GM12874 (cell line): Measurements from ENCODE around the gene OR52E2.

ENCODE experiments used
- TF ChIP-seq, protein P1 (sequence below): IDR thresholded peaks from 2 replicates; pipeline ENCODE4 v1.5.1; 2011; ENCODE audit warnings: low read depth, mild to moderate bottlenecking, control low read depth, low read length, moderate library complexity; ENCODE audit not compliant: insufficient read depth

The OR52E2 gene

DNA sequence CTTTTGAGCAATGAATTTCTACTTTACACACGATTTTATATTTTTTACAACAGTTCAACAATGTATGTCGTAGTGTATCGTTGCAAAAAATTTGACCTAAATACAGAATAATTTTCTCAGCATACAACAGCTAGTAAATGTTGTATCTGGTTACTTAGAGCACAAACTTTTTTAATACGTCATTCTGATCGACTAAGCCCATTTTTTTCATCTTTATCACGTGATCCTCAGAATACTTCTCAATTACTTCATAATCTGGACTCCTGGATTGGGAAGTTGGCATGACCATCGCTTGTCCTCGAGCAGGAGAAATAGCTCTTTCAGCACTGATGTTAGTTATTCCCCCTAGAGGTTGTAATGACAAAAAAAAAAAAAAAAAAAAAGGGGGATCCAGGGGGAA, 48.2 kb downstream of the OR52E2 start:
- TF ChIP-seq, protein P1, sequence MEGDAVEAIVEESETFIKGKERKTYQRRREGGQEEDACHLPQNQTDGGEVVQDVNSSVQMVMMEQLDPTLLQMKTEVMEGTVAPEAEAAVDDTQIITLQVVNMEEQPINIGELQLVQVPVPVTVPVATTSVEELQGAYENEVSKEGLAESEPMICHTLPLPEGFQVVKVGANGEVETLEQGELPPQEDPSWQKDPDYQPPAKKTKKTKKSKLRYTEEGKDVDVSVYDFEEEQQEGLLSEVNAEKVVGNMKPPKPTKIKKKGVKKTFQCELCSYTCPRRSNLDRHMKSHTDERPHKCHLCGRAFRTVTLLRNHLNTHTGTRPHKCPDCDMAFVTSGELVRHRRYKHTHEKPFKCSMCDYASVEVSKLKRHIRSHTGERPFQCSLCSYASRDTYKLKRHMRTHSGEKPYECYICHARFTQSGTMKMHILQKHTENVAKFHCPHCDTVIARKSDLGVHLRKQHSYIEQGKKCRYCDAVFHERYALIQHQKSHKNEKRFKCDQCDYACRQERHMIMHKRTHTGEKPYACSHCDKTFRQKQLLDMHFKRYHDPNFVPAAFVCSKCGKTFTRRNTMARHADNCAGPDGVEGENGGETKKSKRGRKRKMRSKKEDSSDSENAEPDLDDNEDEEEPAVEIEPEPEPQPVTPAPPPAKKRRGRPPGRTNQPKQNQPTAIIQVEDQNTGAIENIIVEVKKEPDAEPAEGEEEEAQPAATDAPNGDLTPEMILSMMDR: no peak
